GM18870 (cell line): ENCODE measurements around the gene CTNNA2.
A peak's percentile ranks its signal among the peaks of the same experiment; 100 is the strongest.

ENCODE experiments used
- ATAC-seq: cut with Tn5 transposase; IDR thresholded peaks from one replicate; pipeline ENCODE4 v1.9.1; 2021; ENCODE audit warnings: moderate library complexity; ENCODE audit not compliant: unreplicated experiment

The CTNNA2 gene

GRCh38 chr2:79849241-79849640 lies 336.4 kb downstream of the CTNNA2 start:
- no peak for ATAC-seq

DNA sequence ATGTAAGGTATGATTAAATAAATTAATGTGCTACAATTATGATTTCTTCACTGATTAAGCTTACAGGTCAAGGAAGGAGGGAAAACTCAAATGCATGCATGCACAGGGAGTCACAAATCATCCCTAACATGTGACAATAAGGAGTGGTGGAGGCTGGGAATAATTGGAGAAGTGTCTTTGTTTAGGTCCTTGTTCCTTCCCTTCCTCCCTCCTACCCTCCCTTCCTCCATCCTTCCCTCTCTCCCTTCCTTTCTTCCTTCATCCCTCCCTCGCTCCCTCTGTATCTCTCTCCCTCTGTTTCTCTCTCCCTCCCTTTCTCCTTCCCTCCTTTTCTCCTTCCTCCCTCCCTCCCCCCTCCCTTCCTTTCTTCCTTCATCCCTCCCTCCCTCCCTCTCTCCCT lies 337.1 kb downstream of the CTNNA2 start:
- ATAC-seq = no peak

DNA sequence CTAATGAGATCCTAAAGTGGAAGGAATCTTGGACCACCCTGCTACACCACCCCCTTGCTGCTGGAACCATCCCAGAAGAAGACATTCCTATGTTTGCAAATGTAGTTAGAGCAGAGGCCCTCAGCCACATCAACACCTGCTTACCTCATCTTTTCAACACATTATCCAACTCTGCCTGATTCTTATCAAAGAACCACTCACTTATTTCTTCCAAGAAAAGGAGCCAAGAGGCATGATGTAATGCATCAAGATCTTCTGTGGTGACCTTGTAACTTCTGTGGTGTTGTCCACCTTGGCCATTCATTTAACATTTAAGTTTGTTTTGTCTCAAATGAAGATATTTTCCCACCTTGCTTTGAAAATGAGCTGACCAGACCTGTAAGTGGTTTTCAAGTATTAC lies 338.1 kb downstream of the CTNNA2 start:
- no peak for ATAC-seq

GRCh38 chr2:79855264-79856006 lies 342.6 kb downstream of the CTNNA2 start:
- ATAC-seq = no peak

DNA sequence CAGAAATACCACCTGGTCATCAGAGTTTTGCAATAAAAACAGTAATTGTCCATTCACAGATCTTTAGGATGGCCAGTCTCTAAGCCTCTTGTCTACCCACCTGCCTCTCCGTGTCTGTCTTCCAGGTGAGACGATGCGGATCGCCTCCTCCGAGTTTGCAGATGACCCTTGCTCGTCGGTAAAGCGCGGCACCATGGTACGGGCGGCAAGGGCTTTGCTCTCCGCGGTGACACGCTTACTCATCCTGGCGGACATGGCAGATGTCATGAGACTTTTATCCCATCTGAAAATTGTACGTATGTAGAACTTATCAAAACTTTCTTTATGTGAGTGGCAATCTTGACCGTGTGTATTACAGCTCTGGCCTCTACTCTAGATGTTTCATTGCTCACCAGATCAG lies 345.0 kb downstream of the CTNNA2 start:
- no peak for ATAC-seq

DNA sequence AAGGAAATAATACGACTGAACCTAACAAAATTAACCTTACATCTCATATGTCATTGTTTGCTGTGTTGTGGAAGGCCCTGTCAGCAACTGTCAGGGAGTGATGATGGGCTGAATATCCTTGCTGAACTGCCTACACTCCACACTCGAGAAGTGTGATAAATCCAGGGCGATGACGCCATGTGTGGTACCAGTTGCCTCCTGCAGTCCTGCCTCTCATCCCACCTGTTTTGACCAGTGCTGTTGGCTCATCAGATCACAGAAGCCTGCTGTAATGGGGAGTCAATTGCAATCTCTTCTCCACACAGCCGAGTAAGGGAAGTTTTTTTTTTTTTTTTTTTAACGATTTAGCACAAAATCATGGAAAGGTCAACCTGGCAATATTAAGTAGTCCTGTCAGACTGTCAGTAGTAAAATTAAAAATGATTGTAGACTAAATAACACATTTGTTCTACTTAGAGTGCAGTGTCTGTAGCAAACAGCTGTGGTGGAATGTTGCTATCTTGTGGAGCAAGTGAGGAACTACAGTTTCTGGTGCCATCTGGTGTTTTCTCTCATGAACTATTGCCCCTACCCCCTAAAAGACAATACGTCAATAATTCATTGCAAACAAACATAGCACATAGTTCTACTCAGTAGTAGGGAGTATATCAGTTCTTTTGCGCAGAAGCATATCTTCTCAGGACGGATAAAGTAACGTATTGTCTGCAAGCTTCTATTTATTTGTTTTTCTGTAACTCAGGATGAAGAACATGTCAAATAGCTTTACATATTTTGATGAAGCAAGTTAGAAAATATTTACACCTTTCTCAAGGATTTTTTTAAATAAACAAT lies 347.6 kb downstream of the CTNNA2 start:
- no peak for ATAC-seq

DNA sequence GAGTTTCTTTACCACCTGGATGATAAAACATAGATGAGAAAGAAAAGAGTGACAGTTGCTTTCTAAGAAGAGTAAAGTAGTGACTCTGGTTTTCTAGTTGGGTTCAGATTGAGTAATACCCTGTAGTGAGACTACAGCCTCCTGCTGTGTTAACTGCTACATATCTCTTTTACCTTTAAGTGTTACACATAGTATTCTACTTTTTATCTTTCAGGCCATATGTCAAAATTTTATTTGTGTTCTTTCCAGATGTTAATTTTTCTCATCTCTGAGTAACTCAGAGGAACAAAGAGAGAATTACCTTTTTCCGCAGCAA lies 348.2 kb downstream of the CTNNA2 start:
- ATAC-seq = no peak

GRCh38 chr2:79862756-79863155 lies 349.9 kb downstream of the CTNNA2 start:
- no peak for ATAC-seq

GRCh38 chr2:79872656-79873055 lies 359.8 kb downstream of the CTNNA2 start:
- ATAC-seq = no peak

DNA sequence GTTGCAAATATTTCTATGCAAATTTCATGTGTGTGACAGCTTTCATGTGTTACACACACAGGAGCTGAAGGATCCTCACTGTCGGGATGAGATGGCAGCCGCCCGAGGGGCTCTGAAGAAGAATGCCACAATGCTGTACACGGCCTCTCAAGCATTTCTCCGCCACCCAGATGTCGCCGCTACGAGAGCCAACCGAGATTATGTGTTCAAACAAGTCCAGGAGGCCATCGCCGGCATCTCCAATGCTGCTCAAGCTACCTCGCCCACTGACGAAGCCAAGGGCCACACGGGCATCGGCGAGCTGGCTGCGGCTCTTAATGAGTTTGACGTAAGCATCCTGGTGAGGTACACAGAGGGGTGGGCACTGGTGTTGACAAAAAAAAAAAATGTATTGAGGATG lies 361.2 kb downstream of the CTNNA2 start:
- no peak for ATAC-seq

- ATAC-seq = no peak
Measured at GRCh38 chr2:79876430-79876829, 363.6 kb downstream of the CTNNA2 start.

DNA sequence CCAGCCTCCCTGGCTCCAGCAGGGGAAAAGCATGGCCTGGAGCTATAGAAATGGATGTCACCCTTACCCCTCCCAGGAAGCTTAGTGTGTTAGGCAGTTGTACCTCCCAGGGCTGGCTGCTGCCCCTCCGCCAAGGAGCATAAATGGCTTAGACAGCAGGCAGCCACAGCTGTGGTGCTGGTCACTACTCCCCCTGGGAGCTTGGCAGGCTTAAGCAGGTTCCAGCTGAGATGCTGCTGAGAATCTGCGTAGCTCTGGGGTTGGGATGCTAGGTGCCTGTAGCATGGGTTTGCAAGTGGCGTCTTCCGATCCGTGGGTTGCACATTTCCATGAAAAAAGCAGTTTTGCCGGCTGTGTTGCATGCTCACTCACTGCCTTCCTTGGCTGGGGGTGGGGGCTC lies 369.7 kb downstream of the CTNNA2 start:
- no peak for ATAC-seq

DNA sequence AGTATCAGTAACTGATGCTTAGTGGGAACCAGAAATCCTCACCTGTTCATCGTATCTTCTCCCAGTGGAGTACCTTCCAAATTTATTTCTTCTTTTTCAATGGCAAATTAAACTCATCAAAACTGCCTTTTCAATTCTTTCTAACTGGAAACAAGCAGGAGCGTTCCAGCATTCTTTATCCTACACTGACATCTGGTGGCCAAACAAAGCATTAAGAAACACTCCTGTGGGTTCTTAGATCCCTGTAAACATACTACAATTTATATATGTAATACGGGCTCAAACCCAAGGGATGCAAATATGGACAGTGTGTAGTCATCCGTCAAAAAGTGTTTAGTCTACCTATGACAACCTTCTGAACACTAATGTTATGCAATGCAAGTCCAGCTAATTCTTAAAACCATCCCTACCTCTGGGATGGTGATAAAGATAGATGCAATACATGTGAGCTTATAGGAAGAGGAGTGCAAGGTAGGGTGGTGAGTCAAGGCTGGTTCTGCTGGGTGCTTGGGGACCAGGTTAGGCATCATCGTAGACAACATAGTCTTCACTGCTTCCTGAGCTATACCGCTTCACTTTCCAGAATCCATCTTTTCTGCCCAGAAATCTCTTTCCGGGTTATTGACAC lies 375.0 kb downstream of the CTNNA2 start:
- peak; percentile 81 for ATAC-seq

- no peak for ATAC-seq
Measured at GRCh38 chr2:79892123-79892522, 379.3 kb downstream of the CTNNA2 start.

DNA sequence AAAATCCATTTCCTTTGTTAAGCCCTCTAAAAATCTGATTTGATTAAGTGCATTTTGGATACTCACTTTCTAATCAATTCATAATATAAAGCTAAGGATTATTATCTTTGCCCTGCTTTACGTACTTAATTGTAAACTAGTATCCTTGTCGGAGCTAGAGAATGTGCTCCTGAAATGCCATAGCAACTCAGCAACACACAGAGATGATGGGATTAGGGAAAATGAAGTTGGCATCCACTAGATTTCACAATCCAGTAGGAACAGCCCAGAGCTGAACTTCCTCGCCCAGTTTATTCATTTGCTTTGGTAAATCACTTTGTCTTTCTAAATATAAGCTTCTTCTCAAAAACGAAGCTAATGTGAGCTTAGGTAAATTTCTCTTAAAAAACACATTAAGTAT lies 386.3 kb downstream of the CTNNA2 start:
- ATAC-seq = no peak

DNA sequence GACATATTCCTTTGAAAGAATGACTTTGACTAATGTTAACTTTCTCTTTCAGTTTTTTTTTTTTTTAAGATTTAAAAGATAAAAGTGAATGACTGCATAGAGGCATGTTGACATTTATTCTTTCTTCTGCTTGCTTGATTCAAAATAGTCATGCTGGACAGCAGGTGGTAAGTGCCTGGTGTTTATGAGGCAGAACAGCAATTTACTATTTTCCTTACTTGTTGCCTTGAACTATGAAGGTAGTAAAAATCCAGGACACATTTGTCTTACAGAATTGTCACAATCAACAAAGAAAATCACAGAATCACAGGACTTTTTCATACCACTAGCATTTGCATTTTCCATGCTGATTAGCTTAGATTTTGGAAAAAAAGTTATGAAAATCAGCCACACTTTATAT lies 388.3 kb downstream of the CTNNA2 start:
- ATAC-seq = no peak

- ATAC-seq = no peak
Measured at GRCh38 chr2:79903222-79904000, 390.6 kb downstream of the CTNNA2 start.

- ATAC-seq = no peak
Measured at GRCh38 chr2:79906139-79906890, 393.5 kb downstream of the CTNNA2 start.

- no peak for ATAC-seq
Measured at GRCh38 chr2:79909521-79909920, 396.7 kb downstream of the CTNNA2 start.

DNA sequence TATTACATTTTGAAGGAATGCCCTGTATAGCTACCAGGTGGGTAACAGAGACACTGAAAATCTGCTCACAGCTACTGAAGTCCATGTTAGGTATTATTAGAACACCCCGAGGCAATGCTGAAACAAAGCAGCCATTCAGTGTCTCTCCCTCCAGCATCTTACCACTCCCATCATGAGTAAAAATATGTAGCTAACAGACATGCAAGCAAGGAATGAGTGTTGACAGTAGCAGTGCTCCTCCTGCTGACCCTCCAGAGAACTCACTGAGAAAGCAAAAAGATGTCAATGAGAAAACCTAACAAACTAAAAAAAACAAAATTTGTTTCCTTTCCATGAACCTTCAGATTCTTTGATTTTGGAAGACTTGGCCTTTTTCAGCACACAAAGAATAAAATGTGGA lies 397.8 kb downstream of the CTNNA2 start:
- ATAC-seq = no peak

DNA sequence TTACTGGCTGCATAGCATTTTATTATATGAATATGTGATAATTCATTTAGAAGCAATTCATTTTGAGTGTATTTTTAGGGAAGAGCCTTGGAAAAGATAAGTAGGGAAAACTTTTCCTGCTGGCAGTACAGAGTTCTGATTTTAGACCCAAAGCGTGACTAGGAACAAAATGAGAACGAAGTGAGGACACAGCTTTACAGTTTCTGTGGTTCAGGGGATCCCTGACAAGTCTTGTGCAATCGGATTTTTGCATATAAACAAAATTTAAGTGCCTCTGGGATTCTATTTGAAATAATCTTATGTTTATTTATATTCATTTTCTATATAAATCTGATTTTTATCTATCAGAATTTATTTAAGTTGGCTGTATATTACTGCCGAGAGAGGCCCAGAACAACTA lies 402.6 kb downstream of the CTNNA2 start:
- no peak for ATAC-seq
